ELF-1 (cell line): ENCODE measurements around the gene GSX2.
"Not testable (repeated sequence)": the region's sequence is repeated elsewhere in the genome, so short reads cannot be mapped to it uniquely, and the experiment has no call there.

ENCODE experiments used
- DNase-seq: peaks from one replicate; pipeline ENCODE4 v3.0.0-alpha.2; 2016; ENCODE audit warnings: low read depth, low spot score

The GSX2 gene

DNA sequence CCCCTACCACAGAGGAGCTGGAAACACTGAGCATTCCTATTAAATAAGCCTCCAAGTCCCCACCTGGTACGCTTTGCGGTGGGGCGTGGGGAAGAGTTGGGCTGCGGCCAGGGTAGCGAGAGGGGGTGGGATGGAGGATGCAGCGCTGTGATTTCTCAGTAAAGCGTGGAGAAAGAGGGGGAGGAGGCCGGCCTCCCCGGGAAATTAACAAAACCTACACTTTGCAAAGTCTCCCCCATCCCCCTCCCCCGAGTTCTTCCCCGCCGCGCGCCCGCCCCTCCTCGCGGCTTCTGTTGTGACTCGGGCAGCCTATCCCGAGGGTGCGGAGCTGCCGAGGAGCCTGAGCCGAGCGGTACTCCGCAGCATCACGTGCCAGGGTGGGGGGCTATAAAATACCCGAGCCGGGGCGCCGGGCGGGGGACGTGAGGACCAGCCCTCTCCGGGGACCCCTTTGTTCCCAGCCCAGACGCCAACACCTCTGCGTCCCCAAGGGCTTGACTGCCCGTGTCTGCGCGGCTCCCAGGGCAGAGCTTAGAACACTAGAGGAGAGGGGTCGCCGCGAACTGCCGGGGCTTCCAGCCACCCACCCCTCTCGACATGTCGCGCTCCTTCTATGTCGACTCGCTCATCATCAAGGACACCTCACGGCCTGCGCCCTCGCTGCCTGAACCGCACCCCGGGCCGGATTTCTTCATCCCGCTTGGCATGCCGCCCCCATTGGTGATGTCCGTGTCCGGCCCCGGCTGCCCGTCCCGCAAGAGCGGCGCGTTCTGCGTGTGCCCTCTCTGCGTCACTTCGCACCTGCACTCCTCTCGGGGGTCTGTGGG lies at the start of gene GSX2:
Gene GSX2, plus strand, starts transcription at position 416 of the 827 bp plus-strand sequence. Its CDS starts 182 bp downstream, at position 598.
- DNase-seq, result no peak

DNA sequence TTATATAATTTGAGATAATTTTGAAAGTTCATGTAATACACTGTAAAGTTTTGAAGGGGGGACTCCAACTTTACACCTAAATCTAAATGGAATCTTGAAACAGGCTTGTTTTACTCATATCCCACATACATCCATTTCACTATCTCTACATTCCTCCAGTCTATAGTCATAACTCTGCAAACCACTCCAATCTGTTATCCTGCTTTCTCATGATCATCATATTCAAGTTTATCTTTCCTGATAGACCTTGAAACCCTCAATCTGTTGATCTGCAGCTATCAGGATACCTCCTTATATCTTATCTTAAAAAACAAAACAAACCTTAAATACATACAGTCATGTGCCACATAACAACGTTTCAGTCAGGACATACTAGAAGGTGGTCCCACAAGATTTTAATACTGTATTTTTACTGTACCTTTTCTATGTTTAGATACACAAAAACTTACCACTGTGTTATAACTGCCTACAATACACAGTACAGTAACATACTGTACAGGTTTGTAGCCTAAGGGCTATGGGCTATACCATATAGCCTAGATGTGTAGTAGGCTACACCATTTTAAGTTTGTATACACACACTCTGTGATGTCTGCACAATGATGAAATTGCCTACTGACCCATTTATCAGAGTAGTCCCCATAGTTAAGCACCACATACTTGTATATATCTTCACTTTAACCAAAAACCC lies 49.6 kb upstream of the GSX2 start:
- no peak for DNase-seq

DNA sequence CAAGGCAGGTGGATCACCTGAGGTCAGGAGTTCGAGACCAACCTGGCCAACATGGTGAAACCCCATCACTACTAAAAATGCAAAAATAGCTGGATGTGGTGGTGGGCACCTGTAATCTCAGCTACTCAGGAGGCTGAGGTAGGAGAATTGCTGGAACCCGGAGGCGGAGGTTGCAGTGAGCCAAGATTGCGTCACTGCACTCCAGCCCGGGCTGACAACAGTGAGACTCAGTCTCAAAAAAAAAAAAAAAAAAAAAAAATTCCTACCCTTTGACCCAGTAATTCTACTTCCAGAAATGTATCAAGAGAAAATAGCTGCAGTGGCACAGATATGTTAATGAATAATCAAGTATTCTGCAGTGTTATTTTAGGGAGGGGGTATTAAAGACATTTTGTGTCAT lies 46.6 kb upstream of the GSX2 start:
- not testable (repeated sequence) for DNase-seq

DNA sequence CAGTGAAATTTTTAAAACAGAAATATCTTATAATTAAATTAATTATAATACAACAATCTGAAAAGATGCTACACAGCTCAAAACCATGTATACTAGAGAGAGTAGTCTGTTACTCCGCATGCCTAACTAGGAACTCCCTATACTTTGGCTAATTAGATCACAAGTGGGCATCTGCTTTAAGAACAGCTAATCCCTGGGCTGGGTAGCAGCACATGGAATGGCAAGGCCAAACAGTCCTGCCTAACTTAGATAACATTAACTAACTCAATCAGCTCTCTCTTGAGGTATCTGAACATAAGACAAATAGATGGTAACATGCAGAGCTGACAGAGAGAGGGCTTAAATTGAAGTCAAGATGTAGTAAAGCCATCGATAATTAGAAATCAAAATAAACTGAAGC lies 45.5 kb upstream of the GSX2 start:
- no peak for DNase-seq

DNA sequence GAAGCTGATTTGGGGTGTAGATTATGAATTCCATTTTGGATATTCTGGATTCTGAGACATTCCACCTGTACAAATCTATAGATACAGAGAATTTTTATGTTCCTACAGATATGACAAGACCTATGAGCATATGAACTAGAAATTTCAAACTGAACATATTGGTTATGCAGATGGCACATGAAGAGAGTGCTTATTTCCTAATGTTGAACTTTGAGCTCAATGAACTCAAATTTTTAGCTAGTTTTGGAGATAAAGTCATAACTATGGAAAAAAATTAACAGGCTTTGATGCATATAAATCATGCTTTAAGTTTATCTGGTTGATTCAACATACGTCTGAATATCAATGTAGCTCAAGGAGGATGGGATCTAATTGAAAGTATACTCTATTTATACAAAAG lies 44.5 kb upstream of the GSX2 start:
- no peak for DNase-seq

DNA sequence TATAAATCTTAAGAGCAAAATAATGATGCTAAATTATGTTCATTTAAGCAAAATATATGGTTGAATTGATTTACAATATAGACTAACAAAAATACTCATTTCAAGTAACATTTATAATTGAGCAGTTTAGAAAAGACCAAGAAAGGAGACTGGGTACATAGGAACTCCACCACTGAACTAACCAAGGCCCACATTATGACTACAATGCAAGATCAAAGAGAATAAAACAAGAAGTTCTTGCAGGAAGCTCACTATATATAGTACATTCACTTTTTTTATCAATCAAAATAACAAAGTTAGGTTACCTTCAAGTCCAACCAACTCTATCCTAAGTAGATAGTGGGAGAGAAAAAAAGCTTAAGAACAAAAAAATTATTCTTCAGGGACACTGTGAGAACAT lies 43.6 kb upstream of the GSX2 start:
- DNase-seq, result no peak

DNA sequence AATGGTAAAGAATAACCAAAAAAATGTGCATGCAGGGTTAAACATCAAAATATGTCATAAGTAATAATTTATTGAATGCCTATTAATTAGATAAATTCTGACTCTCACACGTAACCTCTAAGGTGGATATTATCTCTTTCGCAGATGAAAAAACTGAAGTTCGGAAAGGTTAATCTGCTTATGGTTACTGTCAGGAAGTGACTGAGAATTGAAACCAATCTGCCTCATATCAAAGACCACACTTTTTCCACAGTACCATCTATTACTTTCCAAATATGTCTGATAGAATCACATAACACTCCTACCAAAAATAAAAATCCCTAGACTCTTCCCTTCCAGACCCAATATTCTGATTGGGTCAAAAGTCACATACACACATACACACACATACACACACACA lies 41.8 kb upstream of the GSX2 start:
- no peak for DNase-seq

DNA sequence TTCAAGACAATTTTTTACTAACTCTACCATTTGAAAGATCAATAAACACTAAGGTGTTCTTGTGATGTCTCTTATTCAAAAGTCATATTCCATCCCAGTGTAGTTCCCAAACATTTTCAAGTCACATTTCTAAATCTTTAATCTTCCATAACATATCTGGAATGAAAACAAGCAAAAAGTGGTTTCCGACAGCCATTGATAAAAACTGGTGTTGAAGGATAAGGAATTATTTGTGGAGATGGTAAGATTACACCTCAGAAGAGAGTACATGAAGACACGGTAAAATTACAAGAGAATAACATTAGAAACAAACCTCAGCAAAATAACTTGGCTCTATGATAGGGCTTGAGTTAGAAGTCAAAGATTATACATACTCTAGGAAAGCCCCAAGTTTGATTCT lies 39.8 kb upstream of the GSX2 start:
- DNase-seq, result no peak

DNA sequence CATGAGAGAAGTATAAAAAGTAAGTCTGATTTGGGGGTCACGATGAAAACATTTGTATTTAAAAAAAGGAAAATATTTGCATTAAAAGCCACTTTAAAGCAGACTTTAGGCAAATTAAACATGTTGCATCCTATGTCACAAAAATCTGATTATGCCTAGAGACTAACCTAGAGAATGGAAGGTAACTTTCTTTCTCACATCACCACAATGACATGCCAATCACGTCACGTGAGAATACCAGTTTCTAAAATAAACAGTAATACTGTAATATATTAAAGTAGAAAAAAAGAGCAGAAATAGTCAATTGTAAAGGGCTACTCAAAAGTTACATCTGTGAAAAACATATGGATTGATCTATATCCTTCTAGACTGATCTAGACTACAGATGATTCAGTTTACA lies 38.9 kb upstream of the GSX2 start:
- DNase-seq, result no peak

DNA sequence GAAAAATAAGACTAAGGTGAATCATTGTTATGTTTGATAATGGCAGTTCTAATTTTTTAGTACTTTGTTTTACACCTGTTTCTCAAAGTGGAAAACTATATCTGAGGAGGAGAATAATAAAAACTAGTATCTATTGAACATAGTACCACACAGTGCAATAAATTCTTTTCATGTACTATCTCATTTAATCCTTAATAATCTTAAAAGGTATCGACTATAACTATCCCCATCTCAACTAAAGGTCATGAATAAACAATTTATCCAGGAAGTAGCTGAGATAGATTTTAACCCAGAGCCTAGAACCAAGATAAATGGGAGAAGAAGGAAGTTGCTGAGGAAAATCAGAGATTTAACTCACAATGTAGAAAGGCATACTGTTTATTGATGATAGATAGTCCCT lies 38.1 kb upstream of the GSX2 start:
- DNase-seq, result no peak

DNA sequence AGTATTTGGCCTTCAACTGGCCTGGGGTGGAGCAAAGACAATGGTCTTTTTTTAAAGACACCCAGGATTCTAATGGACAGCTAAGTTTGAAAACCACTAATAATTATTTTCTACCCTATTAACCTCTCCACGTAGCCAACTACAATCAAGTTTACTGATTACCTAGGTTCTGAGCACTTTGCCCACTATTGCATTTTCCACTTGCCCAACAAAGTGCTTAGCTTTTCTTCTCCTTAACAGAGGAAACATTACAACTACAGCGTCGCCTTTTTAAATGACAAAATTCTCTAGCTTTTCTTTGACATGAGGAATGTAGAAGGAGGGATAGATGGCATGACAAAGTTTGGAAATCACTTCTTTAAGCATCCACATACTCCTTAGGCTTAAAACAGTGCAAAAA lies 37.6 kb upstream of the GSX2 start:
- DNase-seq, result no peak

DNA sequence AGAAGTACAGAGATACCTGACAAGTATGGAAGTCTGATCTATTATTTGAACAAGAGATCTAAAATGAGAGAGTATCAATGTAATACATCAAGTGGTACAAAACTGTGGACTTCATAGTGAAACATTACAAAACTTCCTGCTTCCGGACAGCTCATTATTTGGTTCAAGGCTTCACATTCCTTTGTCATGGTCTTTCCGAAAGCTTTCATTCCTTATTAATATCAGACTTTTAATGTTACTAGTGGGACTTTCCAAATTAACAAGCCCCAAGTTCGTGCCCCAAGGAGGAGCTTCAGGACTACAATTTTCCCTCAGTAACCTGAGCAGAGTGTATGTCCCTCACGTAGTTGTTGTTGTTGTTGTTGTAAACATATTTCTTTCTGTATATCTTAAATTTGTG lies 36.7 kb upstream of the GSX2 start:
- DNase-seq, result no peak

DNA sequence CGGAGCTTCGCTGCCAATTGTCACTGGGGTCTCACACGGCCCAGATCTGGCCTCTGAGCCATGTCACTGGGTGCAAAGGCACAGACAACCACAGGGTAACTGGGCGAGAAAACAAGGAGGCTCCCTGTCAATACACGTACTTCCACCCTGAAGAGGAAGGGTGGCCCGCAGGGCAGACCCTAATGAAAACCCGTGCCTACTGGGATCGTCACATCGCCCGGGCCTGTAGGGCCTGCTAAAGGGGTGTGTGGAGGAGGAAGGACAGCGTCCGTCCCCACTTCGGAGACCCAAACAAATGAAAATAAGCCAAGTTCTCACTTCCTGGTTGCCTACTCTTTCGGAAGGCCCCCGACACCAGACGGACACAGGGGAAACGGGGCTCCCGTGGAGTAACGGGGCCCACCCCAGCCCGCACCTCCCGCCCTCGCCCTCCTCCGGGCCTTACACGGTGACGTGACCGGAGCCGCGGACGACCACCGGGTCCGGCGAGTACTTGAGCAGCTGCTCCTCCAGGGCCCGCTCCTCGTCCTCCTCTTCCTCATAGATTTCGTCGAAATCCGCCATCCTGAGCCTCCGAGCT lies 36.1 kb upstream of the GSX2 start:
- DNase-seq, result peak; percentile 63

DNA sequence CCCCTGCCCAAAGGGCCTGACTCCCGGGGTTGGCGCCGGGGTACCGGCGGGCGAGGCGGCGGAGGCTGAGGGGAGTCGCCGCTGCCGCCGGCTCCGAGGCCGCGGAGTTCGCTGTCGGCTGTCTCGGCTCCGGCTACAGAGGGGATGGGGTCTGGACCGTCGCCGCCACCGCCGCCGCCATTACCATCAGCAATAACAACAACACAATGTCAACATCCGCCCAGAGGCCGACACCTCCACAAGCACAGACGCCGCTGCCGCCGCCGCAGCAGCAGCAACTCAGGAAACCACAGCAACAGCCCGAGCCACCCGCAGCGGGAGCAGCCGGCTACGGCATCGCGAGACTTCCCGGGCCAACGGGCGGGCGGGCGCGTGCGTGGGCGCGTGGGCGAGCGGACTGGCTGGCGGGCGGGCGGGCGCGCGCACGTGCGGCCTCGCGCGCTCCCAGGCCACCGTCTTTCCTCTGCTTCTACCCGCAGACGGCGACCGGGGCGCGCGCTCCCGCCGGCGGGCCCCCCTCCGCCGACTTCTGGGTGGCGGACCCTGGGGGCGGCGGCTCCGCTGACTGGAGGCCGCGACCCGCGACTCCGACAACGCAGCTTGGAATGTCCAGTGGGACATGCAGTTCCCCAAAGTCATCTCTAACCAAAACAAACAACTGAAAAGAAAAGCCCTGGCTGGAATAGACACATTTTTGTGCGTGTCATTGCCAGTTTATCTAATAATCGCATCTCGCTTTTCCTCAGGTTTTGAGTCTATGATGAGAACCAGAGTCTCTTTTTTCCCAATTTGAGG lies 35.4 kb upstream of the GSX2 start, which contains the start of gene CHIC2:
Gene CHIC2, minus strand, starts transcription at position 289 of the 795 bp plus-strand sequence. CDS start 305 bp downstream, outside the sequence.
- peak; percentile 95 for DNase-seq

DNA sequence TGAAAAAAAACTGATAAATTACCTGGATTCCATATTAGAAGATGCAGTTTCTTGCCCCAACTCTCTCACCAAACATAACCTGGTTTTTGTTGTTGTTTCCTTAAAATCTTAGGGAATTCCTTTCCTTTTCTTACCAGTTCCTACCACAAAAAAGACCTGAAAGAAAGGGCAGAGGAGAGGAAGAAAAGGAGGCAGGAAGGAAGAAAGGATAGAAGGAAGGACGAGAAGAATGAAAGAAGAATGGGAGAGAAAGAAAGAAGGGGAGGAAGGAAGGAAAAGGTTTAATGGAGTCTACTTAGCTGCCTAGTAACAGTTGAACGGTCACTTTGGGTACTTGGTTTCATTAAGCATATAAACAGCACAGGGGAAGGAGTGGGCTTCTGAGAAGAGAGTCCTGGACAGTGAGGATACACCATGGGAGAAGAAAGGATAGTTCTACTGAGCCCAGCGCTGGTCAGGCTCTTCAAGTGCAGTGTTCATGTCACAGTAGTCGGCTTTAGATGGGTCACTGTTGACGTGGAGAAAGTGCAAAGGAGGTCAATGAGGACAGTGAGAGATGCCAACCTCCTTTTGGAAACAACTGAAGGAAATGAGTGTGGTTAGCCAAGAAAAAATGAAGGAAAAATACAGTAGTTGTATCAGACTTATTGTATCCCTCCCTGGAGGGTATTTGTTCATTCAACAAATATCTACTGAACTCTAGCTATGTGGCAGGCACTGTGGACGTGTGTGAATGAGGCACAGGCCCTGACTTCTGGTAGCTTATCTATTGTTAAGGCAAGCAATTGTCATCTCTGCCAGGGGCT lies 34.5 kb upstream of the GSX2 start:
- no peak for DNase-seq

DNA sequence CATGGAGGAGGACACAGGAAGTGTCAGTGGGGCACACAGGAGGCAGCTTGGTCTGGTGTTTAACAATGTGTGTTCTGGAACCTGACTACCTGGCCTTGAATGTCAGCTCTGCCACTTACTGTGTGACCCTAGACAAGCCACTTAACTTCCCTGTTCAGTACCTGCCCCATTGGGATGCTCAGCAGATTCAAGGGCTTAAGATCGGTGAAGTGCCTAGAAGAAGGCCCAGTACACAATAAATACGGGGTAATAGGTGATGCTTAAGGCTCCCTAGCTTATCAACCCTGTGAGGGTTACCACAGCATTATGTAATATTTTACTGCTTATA lies 33.9 kb upstream of the GSX2 start:
- no peak for DNase-seq

DNA sequence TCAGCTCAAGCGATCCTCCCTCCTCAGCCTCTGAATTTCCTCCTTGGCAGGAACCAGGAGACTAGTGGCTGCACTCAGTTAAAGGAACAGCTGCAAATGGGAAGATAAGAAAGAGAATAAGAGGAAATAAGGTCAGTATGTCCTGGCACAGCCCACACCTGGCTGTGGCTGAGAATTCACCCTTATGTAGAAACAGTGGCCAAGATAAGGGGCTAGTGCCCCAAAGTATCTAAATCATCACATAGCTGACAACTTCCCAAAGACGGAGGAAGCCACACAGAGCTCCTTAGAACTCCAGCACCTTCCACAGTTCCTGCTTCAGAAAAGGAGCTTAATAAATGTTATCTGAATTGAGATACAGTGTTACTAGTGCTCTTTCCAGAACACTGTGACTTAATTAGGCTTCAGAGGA lies 33.2 kb upstream of the GSX2 start:
- DNase-seq, result no peak

DNA sequence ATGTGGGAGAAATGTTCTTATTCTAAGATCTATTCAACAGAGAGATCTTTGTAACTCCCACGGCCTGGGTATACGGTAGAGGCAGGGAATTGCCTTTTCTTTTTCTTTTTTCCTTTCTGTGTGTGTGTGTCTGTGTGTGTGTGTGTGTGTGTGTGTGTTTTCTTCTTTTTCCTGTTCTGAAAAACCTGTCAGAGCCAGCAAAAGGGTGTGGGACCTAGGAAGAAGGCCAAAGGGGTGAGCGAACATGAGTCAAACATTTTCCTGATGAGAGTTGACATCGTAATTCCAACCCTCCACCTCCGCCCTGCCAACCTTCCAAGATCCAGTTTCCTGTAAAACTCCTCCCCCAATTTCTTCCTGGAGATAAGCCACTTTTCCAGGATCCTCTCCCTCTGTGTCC lies 32.8 kb upstream of the GSX2 start:
- DNase-seq, result no peak

DNA sequence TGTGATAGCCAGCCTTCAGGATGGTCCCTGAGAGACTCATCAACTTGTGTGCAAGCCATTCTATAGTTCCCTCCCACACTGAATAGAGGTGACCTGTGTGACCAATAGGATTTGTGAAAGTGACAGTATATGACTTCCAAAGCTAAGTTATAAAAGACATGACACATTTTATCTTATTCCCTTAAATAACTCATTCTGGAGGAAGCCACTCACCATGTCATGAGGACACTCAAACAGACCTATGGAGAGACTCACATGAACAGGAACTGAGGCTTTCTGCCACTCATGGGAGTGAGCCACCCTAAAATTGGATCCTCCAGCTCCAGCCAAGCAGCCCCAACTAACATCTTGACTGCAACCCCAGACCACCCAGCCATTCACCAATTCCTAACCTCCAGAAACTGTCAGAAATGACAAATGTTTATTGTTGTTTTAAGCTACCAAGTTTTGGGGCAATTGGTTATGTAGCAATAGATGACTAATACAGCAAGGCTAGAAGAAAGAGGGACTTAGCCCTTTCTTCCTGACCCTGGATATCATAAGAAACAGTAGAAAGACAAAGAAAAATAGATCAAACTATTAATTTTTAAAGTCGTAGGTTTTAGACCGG lies 26.6 kb upstream of the GSX2 start:
- no peak for DNase-seq

DNA sequence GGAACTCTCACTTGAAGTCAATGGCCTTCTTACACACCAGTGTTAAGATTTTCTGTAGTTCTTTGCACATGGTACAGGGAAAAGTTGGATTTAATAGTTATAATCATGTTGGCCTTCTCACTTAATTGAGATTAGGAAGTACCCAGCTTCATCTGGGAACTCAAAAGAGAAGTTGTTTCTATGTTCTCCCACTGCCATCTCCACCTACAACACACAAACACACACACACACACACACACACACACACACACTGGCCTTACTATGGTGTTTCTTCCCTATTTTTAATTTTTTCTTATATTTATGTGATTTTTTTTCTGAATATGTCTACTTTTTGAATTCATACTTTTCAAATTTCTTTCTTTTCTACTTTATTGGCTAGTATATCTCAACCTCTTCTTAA lies 25.6 kb upstream of the GSX2 start:
- DNase-seq, result no peak

DNA sequence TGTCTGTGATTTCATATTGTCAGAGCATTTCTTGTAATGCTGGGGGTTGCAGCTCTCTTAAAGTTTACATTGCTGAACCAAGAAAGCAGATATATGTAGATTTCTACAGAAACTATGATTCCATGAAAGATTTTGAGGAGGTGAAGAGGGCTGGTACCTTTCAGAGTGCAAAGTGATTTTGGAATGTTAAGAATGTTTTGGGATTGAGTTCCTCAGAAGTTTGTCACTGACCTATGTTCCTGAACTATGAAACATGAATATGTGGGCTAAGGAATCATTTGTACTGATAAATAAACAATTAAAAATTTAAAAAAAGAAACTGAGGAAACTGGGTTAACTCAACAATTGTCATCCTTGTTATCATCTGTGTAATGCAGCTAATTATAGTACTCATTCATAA lies 23.3 kb upstream of the GSX2 start:
- no peak for DNase-seq
